Measurements from ENCODE around the gene PSMC4.

The PSMC4 gene

DNA sequence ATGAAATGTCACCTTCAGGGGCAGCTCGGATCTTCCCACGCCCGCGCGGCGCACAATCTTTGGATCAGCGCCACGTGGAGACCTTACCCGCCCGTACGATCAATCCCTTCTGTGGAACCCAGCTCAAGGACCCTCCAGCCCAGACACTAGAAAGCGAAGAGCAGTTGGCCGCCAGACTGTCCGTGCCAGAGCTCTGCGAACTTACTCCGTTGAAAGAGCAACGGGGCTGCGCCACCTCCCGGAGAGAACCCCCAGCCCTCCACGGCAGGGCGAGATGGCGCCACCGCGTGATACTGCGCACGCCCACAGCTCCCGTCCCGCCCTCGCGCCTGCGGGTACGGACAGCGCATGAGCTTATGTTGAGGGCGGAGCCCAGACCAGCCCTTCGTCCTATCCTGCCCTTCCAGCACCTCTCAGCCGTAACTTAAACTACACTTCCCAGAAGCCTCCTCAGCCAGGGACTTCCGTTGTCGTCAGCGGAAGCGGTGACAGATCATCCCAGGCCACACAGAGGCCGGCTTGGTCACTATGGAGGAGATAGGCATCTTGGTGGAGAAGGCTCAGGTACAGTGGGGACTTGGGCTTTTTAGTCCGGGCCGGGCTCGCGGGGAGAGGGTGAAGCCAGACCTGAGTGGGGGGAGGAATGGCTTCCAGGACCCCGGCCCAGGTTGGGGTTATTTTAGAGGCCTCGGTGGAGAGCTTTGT, at the start of gene PSMC4:
Gene PSMC4 (plus strand): TSS at position 491 of the 705 bp plus-strand sequence. CDS start 38 bp downstream, at position 529.
- DNase-seq: peak; percentile 97 to 99 (median 98)

DNA sequence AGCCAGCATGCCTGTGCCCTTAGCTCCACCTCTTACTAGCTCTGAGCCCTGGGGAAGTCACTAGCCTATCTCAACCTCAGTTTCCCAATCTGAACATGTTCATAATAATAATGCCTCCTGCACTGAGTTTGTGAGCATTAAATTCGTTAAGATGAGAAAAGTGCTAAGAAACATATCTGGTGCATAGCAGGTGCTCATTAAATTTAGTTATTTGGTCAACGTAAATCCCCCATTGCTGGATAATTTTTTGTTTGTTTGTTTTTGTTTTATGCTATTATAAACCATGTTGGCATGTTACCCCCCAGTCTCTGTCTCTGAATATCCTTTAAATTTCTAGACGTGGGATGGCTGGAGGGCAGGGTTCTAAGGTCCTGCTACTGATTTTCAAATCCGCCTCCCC, 47.1 kb upstream of the PSMC4 start:
- no peak for DNase-seq

DNA sequence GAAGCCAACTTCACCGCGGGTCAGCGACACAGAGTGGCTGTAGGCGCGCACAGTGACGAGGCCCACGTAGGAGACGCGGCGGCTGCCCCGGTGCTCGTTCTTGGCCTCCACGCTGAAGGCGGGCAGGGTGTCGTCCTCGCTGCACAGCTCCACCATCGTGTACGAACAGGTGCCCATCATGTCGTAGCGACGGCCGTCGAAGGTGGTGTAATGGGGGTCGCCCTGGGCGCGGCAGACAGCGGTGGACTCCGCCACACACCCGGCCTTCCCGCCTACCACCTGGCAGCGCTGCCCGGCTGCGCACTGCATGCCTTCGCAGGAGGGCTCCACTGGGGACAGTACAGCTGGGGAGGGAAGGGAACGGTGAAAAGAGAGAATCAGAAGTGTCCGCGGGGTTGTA, 46.6 kb upstream of the PSMC4 start:
- no peak for DNase-seq

DNA sequence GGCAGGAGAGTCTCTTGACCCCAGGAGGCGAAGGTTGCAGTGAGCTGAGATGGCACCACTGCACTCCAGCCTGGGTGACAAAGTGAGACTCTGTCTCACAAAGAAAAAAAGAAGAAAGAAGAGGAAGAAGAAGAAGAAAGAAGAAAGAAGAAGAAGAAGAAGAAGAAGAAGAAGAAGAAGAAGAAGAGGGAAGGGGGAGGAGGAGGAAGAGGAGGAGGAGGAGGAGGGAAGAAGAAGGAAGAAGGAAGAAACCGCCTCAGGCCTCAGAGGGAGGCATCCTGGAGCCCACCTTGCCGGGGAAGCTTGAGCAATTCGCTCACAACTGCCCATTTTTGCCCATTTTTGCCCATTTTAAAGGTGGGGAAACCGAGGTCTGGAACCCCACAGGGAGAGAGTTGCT, 46.0 kb upstream of the PSMC4 start:
- DNase-seq: no peak

DNA sequence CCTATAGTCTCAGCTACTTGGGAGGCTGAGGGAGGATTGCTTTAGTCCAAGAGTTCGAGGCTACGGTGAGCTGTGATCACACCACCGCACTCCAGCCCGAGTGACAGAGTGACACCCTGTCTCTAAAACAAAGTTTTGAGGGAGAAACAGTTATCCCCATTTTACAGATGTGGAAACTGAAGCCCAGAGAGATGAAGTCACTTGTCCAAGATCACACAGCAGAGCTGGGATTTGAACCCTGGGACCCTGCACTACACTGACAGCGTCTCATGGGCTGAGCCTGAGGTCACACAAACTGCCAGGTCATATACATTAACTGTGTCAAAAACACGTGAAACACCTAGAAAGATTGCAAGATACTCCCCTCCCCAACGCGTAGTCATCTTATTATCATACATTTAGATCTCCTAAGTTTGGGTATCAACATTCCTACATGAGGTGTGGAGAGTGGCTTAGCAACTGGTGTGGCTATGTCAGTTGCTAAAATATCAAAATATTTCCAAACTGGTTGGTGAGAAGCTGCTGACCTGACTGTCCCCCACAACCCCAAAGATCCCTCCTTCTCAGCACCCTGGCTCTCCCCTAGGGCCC, 44.7 kb upstream of the PSMC4 start:
- DNase-seq: no peak

DNA sequence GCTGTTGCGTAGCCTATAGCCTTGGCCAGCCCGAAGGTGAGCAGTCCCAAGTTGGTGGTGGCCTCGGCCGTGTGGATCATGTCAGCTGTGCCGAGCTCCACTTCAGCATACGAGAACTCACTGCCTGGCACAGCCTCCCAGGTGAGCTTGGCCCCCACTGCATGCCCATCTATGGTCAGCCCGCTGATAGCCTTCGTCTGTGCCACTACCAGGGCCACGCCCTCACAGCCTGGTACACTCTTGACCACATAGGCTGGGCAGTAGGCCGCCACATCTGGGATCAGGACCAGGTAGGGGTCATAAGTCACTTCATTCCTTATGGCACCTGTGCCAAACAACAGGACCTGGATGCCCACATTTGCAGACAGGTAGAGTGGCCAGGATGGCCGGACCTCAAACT, 43.9 kb upstream of the PSMC4 start:
- DNase-seq: no peak

DNA sequence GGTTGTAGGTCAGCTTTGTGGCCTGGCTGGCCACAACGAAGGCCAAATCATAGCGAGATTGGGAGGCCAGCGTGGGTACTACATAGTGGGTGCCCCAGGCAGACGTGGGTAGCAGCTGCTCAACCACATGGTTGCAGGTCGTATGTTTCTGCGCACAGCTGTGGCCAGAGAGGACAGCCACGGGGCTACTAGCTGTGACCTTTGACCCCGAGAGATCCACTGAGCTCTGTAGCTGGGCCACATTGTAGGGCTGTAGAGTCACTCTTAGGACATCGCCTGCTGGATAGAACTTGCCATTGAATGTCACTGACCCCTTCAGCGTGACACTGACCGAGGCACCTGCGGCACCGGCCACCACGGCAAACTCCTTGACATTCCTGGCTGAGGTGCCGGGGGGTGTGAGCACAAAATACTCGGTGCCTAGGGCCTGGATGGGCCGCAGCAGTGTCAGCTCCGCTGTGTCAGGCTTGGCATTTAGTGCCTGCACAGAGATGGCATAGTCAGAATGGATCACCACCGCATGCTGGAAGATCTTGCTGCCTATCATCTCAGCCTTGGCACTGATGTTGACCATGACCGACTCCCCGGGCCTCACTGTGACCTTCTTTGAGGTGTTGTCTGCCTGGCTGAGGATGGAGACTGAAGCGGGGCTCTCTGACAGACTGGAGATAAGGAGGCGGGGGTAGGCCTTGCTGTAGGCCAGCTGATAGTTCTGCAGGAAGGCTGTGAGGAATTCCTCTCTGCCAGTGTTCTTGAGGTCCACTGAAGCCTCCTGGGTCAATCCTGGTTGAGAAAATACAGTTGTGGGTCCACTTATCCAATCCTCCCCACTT, 43.2 kb upstream of the PSMC4 start:
- no peak for DNase-seq

DNA sequence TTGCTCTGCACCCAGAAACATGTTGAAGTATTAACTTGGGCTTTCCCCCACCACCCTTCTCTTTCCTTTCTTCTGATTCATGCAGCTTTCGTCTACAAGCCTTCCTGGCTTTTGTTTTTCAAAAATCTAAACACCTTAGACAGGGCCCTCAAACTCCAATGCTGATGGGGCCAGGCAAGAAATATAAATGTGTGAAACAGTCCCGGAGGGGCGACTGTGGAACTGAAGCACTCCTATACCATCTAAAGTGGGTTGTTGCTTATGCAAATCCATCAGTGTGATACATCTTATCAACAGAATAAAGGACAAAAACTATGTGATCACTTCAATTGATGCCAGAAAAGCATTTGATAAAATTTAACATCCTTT, 42.6 kb upstream of the PSMC4 start:
- DNase-seq: no peak

DNA sequence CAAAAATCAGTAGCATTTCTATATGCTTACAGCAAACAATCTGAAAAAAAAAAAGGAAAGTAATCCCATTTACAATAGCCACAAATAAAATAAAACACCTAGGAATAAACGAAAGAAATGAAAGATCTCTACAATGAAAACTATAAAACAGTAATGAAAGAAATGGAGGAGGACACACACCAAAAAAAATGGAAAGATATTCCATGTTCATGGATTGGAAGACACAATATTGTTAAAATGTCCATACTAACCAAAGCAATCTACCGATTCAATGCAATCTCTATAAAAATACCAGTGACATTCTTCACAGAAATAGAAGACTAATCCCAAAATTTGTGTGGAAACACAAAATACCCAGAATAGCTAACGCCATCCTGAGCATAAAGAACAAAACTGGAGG, 41.2 kb upstream of the PSMC4 start:
- no peak for DNase-seq

DNA sequence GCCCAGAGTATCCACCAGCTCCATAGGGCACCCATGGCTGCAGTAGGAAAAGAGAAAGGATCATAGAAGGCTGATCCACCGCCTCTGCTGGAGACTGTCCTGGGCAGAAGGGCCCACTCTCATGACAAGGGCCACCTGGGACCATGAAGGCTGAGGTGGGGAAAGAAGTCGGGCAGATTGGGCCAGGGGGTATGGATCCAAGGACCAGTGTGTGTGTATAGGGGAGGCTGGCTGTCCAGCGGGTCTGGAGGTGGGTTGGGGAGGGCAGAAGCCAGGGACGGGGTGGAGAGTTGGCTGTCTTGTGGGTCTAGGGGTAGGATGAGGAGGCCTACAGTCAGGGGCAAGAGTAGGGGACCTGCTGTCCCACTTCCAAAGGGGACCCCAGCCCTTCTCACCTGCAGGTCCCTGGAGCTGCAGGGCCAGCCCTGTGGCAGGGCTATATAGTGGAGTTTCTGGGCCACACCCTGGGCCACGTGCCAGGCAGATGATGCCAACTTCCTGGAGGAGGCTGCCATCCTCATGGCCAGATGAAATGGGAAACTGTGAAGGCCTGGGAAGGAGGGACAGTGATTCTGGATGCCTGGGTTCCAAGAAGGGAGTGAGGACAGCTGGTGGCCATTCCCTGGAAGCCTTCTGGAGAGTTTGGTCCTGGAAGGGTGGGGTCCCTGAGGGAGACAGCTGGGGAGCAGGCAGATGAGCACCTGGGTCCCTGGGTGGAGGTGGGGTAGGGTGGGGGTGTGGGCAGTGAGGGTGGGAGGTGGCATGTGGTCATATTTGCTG, 36.2 kb upstream of the PSMC4 start, which contains the start of gene FCGBP:
Gene FCGBP (minus strand): TSS at position 51 of the 780 bp plus-strand sequence.
- DNase-seq: no peak

DNA sequence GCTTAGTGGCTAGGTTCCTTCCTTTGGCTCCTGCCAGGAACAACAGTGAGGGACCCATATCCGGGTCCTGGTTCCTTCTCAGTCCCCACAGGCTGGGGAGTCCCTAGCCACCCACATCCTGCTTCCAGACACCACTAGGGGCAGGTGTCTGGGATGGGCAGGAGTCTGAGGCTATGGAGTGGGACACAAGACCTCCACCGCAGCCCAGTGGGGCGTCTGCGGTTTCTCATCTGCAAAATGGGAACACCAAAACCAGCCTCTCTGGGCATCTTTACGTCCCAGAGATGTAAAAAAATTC, 35.7 kb upstream of the PSMC4 start:
- DNase-seq: no peak

DNA sequence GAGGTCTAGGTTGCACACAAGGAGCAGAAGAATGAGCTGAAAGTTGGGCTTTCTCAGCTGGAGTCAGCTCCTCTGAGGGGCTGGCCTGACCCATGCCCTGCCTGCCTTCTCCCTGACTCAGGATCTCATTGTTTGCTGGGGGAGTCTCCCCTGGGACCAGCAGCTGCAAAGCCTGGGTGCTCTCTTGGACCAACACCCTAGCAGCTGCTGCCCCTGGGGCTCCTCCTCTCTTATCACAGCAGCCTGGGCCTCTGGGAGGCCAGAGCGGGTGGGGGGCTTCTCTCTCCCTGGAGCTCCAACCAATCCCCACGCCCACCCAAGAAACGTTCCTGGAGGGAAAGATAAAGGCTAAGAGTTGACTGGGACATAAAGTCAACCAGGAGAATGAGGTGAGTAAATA, 34.9 kb upstream of the PSMC4 start:
- DNase-seq: no peak

DNA sequence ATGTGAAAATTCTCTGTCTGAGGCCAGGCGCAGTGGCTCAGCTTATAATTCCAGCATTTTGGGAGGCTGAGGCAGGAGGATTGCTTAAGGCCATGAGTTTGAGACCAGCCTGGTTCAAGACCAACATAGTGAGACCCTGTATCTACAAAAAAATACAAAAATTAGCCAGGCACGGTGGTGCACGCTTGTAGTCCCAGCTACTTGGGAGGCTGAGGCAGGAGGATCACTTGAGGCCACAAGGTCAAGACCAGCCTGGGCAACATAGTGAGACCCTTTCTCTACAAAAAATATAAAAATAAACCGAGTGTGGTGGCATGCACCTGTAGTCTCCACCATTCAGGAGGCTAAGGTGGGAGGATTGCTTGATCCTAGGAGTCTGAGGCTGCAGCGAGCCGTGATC, 34.3 kb upstream of the PSMC4 start:
- no peak for DNase-seq

DNA sequence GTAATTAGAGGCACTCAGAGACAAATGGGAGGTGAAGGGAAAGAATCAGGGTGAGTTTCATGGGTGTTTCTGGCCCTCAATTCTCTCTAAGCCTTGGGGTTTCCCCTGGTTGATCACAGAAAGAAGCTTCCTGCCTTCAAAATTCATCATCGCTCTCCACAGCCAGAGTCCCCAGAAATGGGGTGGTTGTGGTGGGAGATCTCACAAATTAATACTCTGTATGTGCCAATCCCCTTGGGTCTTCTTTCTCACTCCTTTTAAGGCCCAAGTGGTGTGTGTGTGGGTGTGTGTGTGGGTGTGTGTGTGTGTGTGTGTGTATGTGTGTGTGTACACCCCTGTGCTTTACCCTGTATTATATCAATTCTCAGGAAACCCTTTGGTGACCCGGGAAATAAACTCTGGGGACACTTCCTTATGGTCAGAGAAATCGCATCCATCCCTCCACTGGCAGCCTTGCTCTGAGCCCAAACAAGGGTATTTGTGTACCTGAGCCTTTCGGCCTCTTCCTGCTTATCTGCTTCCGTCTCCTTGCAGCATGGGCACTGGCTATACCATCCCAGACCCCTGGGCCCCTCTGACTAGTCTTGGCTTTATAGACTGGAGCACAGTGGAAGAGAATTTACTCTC, 33.8 kb upstream of the PSMC4 start:
- no peak for DNase-seq

DNA sequence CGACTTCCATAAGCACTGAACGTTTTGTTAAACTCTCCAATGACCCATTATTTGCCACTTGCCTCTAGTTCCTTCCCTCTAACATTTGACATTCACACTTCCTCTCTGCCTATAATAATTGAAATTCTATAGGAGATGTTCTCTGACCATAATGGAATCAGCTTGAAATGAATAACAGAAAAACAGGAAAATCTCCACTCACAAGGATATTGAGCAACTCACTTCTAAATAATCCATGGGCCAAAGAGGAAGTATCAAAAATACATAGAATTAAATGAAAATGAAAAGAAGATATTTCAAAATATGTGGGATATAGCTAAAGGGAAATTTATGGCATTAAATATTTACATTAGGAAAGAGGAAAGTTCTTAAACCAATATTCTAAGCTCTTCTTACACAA, 33.2 kb upstream of the PSMC4 start:
- no peak for DNase-seq

DNA sequence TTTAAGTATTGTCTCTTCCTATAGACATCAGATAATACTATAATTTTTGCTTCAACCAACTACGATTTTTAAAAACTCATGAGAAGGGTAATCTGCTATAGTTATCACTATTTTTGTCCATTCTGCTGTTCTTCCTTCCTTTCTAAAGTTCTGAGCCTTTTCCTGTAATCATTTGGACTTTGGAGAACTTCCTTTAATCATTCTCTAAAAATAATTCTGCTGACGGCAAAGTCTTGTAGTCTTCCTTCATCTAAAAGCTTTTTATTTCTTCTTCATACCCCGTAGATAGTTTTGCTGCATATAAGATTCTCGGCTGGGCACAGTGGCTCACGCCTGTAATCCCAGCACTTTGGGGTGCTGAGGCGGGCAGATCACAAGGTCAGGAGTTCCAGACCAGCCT, 31.4 kb upstream of the PSMC4 start:
- DNase-seq: no peak

DNA sequence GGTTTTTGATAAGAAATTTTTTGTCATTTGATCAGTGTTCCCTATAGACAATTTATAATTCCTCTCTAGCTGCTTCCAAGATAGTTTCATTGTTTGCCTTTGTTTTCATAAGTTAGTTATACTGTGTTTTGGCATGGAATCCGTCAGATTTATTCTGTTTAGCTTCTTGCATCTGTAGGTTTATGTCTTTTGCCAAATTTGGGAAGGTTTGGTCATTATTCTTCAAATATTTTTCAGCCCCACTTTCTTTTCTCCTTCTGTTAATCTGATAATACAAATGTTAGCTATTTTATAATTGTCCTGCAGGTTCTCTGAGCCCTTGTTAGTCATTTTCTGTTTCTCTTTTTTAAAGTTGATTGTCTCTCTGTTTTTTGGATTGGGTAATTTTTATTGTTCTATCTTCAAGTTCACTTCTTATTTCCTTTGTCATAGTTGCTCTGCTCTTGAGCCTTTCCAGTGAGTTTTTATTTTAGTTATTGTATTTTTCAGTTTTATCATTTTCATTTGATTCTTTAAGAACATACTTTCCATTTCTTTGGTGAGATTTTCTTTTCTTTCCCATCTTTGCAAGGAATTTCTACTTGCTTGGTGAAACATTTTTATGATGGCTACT, 30.6 kb upstream of the PSMC4 start:
- no peak for DNase-seq

DNA sequence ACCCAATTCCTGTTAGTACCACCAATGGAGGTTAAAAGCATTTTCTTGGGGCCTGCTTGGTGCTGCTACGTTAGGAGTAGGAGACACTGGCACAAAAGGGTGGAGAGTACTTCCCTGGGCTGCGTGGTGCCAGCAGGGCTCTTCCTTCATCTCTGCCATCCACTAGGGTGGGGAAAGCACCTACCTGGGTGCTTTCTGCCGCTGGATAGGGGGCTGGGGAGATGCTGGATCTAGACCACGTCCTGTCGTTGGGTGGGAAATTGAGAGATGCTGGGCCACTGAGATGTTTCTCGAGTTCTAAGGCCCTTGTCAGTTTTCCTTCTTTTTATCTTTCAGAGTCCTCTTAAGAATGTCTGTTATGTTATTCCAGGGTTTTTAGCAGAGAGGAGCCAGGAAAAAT, 29.8 kb upstream of the PSMC4 start:
- DNase-seq: no peak

DNA sequence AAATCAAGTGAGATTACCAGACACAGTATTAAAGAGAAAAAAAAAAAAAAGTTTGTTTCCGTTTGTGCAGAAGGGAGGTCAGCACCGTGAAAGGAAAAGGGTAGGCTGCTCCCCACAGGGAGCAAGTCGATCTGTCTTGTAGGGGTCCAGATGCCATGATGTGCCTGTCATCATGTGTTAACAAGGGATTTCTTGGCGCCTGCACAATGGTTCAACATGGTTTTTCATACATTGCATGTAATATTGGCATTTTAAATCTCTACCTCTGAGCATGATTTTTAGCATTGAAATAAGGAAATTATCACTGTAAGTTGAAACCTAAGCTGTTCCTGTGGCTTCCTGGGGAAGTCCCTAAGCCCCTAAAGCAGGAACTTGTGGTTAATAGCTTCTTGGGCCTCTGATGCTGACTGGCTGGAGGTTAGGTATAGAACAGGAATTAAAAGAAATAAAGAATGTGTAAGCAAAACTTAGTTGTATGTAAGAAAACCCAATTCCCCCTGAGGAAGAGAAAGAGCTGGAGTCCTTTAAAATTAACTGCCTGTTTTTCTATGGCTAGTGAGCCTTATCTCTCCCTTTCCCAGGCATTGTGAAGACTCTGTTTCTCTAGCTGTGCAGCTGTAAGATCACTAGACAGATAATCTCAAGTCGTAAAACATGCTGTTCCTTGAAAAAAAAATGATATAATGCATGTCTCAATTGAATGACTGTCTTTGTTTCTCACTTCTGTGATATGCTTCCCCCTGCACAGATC, 29.2 kb upstream of the PSMC4 start:
- no peak for DNase-seq

DNA sequence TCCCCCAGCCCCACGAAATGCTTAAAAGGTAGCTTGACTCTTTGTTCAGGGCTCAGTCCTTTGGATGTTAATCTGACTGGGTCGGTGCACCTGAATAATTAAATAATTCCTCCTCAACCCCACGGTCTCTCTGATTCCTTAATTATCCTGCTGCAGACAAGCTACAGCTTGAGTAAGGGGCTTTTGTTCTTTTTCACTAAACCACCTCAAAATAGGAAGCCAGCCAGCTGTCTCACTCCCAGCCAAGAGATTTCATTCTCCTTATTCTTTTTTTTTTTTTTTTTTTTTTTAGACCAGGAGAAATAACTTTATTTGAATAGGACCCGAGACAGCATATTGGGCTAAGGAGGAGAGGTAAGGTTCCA, 28.6 kb upstream of the PSMC4 start:
- no peak for DNase-seq

DNA sequence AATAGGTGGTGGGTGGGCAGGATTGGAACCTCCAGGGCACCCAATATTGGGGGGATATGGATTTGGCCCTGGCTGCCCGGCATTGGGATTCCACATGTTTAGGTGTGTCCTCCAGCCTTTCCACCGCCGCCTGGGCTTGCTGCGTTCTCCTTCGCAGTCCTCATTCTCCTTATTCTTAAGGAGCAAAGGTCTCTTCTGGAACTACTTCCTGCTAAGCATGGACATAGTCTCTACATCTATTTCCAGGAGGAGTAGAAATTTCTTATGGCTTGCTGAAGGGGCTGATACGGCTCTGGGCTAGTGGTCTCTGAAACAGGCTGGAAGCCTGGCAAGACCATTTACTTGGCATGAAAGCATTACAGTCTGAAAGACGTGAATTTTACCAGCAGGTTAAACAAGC, 27.4 kb upstream of the PSMC4 start:
- DNase-seq: no peak

DNA sequence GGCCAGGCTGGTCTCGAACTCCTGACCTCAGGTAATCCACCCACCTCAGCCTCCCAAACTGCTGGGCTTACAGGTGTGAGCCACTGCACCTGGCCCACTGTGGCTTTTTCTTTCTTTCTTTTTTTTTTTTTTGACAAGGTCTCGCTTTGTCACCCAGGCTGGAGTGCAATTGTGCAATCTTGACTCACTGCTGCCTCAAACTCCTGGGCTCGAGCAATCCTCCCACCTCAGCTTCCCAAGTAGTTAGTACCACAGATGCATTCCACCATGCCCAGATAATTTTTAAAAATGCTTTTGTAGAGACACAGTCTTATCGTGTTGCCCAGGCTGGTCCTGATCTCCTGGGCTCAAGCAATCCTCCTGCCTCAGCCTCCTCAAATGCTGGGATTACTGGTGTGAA, 24.4 kb upstream of the PSMC4 start:
- DNase-seq: no peak

All from NCI-H1417 (cell line).